ENCODE data around the gene EIPR1. TPM values are rescaled to one million over a fixed set of nuclear protein-coding genes. Genes with fewer than 3 reads are reported as not detected.

The EIPR1 gene
- total and polyA plus RNA-seq, 2 donors (not counting 3 experiments of a cell fraction or from before 2014, with no cell fraction given), result 30.8 to 57.3 TPM

DNA sequence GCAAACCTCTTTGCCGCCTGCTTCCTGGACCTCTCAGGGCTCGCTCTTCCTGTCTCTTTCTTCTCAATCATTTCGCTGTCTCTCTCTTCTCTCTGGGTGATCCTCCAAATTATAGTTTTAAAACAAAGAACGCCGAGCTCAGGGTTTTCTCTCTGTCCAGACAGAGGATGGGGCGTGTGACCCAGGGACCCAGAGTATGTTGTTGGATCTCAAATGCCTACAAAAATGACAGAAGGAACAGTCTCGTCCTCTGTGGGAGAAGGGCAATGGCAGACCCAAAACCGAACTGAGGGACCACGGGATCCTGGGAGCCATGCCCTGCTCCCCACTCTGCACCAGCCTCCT lies 88.5 kb downstream of the EIPR1 start:
- DNase-seq (ENCODE audit: low read depth, low spot score), result no peak
- no peak overlapping the region for H2AFZ ChIP-seq (ENCODE audit: low read depth, low read length)
- H3K4me1 ChIP-seq (ENCODE audit: control insufficient read depth, extremely low read depth, insufficient read depth, low read length), result no peaks in the 10 kb centered on the region
- H3K9ac ChIP-seq (replicated peaks; ENCODE audit: extremely low read depth, insufficient read depth, low read length), result no peak overlapping the region
- H3K4me3 ChIP-seq (replicated peaks in 1 of 3; ENCODE audit: insufficient read depth in 1 of 3, low read depth in 1 of 3, low read length in 3 of 3), result no peak overlapping the region
- intact Hi-C loops (cut with micrococcal nuclease), result no loop called here
- H3K27me3 ChIP-seq (ENCODE audit: control insufficient read depth in 2 of 2, insufficient read depth in 2 of 2, low read length in 2 of 2), result no peaks in the 10 kb centered on the region
- no TSS peak for BruUV-seq (replicated peaks)
- H3K4me2 ChIP-seq (ENCODE audit: insufficient read depth, low read length), result no peak overlapping the region
- no peak for FAIRE-seq
- H3K36me3 ChIP-seq (ENCODE audit: control insufficient read depth in 2 of 2, extremely low read depth in 1 of 2, insufficient read depth in 2 of 2, low read length in 2 of 2), result no peaks in the 10 kb centered on the region
- TF ChIP-seq, protein P1, sequence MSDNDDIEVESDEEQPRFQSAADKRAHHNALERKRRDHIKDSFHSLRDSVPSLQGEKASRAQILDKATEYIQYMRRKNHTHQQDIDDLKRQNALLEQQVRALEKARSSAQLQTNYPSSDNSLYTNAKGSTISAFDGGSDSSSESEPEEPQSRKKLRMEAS (IDR thresholded peaks at IDR 0.05; ENCODE audit: insufficient read depth, insufficient read length), result no peak
- TF ChIP-seq EZH2 (IDR thresholded peaks at IDR 0.05; ENCODE audit: borderline replicate concordance, low read depth, low read length, severe bottlenecking) (no peak), JUN (IDR thresholded peaks at IDR 0.05; ENCODE audit: borderline replicate concordance, insufficient read depth, insufficient read length, low read depth) (no peak)
- TF ChIP-seq, protein P2, sequence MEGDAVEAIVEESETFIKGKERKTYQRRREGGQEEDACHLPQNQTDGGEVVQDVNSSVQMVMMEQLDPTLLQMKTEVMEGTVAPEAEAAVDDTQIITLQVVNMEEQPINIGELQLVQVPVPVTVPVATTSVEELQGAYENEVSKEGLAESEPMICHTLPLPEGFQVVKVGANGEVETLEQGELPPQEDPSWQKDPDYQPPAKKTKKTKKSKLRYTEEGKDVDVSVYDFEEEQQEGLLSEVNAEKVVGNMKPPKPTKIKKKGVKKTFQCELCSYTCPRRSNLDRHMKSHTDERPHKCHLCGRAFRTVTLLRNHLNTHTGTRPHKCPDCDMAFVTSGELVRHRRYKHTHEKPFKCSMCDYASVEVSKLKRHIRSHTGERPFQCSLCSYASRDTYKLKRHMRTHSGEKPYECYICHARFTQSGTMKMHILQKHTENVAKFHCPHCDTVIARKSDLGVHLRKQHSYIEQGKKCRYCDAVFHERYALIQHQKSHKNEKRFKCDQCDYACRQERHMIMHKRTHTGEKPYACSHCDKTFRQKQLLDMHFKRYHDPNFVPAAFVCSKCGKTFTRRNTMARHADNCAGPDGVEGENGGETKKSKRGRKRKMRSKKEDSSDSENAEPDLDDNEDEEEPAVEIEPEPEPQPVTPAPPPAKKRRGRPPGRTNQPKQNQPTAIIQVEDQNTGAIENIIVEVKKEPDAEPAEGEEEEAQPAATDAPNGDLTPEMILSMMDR (IDR thresholded peaks at IDR 0.05; ENCODE audit: extremely low read depth in 1 of 2, insufficient read depth in 1 of 2, low read depth in 1 of 2, low read length in 2 of 2), result no peak
- dilution Hi-C loops (cut with MboI; ENCODE audit: extremely low pct_ligation_motif_present, low sequenced_read_pairs), result no loop called here
- H4K20me1 ChIP-seq (replicated peaks; ENCODE audit: control insufficient read depth, extremely low read depth, insufficient read depth, low read length), result no peaks in the 10 kb centered on the region
- H3K9me1 ChIP-seq (replicated peaks; ENCODE audit: control insufficient read depth, extremely low read depth, insufficient read depth, low read length), result no peaks in the 10 kb centered on the region
- no peak overlapping the region for H3K27ac ChIP-seq (ENCODE audit: insufficient read depth, low read depth, low read length)
- no peaks in the 10 kb centered on the region for H3K79me2 ChIP-seq (ENCODE audit: control insufficient read depth, insufficient read depth, low read length)
- no peaks in the 10 kb centered on the region for H3K9me3 ChIP-seq (replicated peaks; ENCODE audit: control insufficient read depth, insufficient read depth, low read length)
- CTCF ChIA-PET, result no interaction called here
- POLR2A ChIA-PET, result no interaction called here

DNA sequence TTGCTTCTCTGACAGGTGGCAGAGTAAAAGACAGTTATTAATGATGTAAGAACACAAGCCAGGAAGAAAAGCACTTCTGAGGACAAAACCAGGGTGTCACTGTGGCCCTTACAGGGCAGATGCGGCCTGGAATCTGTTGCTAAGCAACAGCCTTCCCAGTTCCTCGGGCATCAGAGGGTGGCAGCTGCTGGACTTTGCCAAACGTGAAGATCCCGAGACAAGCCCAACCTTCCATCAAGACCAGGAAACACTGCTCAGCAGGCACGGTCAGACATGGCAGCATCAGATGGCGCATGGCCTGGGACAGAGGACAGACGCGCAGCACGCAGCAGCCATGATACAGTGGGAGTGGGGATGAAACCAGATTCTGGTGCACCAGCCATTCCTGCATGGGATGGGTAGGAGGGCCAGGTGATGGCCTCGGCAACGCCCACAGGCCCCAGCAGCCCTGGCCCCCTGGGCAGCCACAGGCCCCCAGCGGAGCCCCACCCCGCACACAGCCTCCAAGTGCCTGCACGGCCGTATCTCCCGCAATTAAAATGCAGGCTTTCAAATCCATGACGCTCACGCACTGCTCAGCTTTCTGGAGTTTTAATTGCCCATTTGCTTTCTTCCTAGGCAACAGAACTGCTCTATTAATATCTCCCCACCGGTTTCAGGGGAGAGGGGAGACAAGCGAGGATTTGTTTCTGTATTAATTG lies 89.0 kb downstream of the EIPR1 start:
- Histone ChIP-seq H2AFZ (ENCODE audit: low read depth, low read length) (no peak overlapping the region), H3K4me2 (ENCODE audit: insufficient read depth, low read length) (no peak overlapping the region), H3K9me3 (replicated peaks; ENCODE audit: control insufficient read depth, insufficient read depth, low read length) (no peaks in the 10 kb centered on the region), H3K9ac (replicated peaks; ENCODE audit: extremely low read depth, insufficient read depth, low read length) (no peak overlapping the region), H3K4me3 (replicated peaks in 1 of 3; ENCODE audit: insufficient read depth in 1 of 3, low read depth in 1 of 3, low read length in 3 of 3) (no peak overlapping the region), H3K27me3 (ENCODE audit: control insufficient read depth in 2 of 2, insufficient read depth in 2 of 2, low read length in 2 of 2) (no peaks in the 10 kb centered on the region), H3K4me1 (ENCODE audit: control insufficient read depth, extremely low read depth, insufficient read depth, low read length) (no peaks in the 10 kb centered on the region), H4K20me1 (replicated peaks; ENCODE audit: control insufficient read depth, extremely low read depth, insufficient read depth, low read length) (no peaks in the 10 kb centered on the region), H3K36me3 (ENCODE audit: control insufficient read depth in 2 of 2, extremely low read depth in 1 of 2, insufficient read depth in 2 of 2, low read length in 2 of 2) (no peaks in the 10 kb centered on the region), H3K9me1 (replicated peaks; ENCODE audit: control insufficient read depth, extremely low read depth, insufficient read depth, low read length) (no peaks in the 10 kb centered on the region), H3K79me2 (ENCODE audit: control insufficient read depth, insufficient read depth, low read length) (no peaks in the 10 kb centered on the region), H3K27ac (ENCODE audit: insufficient read depth, low read depth, low read length) (no peak overlapping the region)
- POLR2A ChIA-PET, result no interaction called here
- no TSS peak for BruUV-seq (replicated peaks)
- dilution Hi-C loops (cut with MboI; ENCODE audit: extremely low pct_ligation_motif_present, low sequenced_read_pairs), result no loop called here
- DNase-seq (ENCODE audit: low read depth, low spot score) (no peak), FAIRE-seq (no peak)
- CTCF ChIA-PET, result no interaction called here
- intact Hi-C loops (cut with micrococcal nuclease), result no loop called here
- TF ChIP-seq FOS (IDR thresholded peaks at IDR 0.05; ENCODE audit: borderline replicate concordance, insufficient read depth, low read length), result no peak
- no peak for TF ChIP-seq EZH2 (IDR thresholded peaks at IDR 0.05; ENCODE audit: borderline replicate concordance, low read depth, low read length, severe bottlenecking)
